ENCODE data around the gene RUNX2.
A peak's percentile ranks its signal among the peaks of the same experiment; 100 is the strongest.

Gene RUNX2

GRCh38 chr6:45610832-45611231, 282.7 kb downstream of the RUNX2 start:
- DNase-seq, result no peak
- in situ Hi-C loops (cut with HindIII; ENCODE audit: low pct_ligation_motif_present, low pct_unique_long_range_greater_than_20kb, low sequenced_read_pairs), result no loop called here

GRCh38 chr6:45611491-45611890, 283.4 kb downstream of the RUNX2 start:
- in situ Hi-C loops (cut with HindIII; ENCODE audit: low pct_ligation_motif_present, low pct_unique_long_range_greater_than_20kb, low sequenced_read_pairs), result no loop called here
- DNase-seq, result no peak

- DNase-seq, result no peak
- in situ Hi-C loops (cut with HindIII; ENCODE audit: low pct_ligation_motif_present, low pct_unique_long_range_greater_than_20kb, low sequenced_read_pairs), result no loop called here
Observed at GRCh38 chr6:45613656-45614055, 285.5 kb downstream of the RUNX2 start.

GRCh38 chr6:45614488-45615285, 286.6 kb downstream of the RUNX2 start:
- no peak for DNase-seq
- in situ Hi-C loops (cut with HindIII; ENCODE audit: low pct_ligation_motif_present, low pct_unique_long_range_greater_than_20kb, low sequenced_read_pairs), result no loop called here

- no peak for DNase-seq
- in situ Hi-C loops (cut with HindIII; ENCODE audit: low pct_ligation_motif_present, low pct_unique_long_range_greater_than_20kb, low sequenced_read_pairs), result no loop called here
Observed at GRCh38 chr6:45616209-45616608, 288.1 kb downstream of the RUNX2 start.

GRCh38 chr6:45617441-45617840, 289.3 kb downstream of the RUNX2 start:
- in situ Hi-C loops (cut with HindIII; ENCODE audit: low pct_ligation_motif_present, low pct_unique_long_range_greater_than_20kb, low sequenced_read_pairs), result no loop called here
- no peak for DNase-seq

GRCh38 chr6:45618259-45618658, 290.1 kb downstream of the RUNX2 start:
- no peak for DNase-seq
- in situ Hi-C loops (cut with HindIII; ENCODE audit: low pct_ligation_motif_present, low pct_unique_long_range_greater_than_20kb, low sequenced_read_pairs), result no loop called here

GRCh38 chr6:45619211-45619760, 291.2 kb downstream of the RUNX2 start:
- in situ Hi-C loops (cut with HindIII; ENCODE audit: low pct_ligation_motif_present, low pct_unique_long_range_greater_than_20kb, low sequenced_read_pairs), result no loop called here
- DNase-seq, result no peak

GRCh38 chr6:45619994-45620471, 291.9 kb downstream of the RUNX2 start:
- in situ Hi-C loops (cut with HindIII; ENCODE audit: low pct_ligation_motif_present, low pct_unique_long_range_greater_than_20kb, low sequenced_read_pairs), result no loop called here
- no peak for DNase-seq

GRCh38 chr6:45624228-45624627, 296.1 kb downstream of the RUNX2 start:
- in situ Hi-C loops (cut with HindIII; ENCODE audit: low pct_ligation_motif_present, low pct_unique_long_range_greater_than_20kb, low sequenced_read_pairs), result no loop called here
- no peak for DNase-seq

GRCh38 chr6:45625191-45625664, 297.1 kb downstream of the RUNX2 start:
- peak; percentile 15 for DNase-seq
- in situ Hi-C loops (cut with HindIII; ENCODE audit: low pct_ligation_motif_present, low pct_unique_long_range_greater_than_20kb, low sequenced_read_pairs), result no loop called here

GRCh38 chr6:45626087-45626891, 298.2 kb downstream of the RUNX2 start:
- in situ Hi-C loops (cut with HindIII; ENCODE audit: low pct_ligation_motif_present, low pct_unique_long_range_greater_than_20kb, low sequenced_read_pairs), result no loop called here
- no peak for DNase-seq

GRCh38 chr6:45630314-45630713, 302.2 kb downstream of the RUNX2 start:
- DNase-seq, result no peak
- in situ Hi-C loops (cut with HindIII; ENCODE audit: low pct_ligation_motif_present, low pct_unique_long_range_greater_than_20kb, low sequenced_read_pairs), result no loop called here

- DNase-seq, result no peak
- in situ Hi-C loops (cut with HindIII; ENCODE audit: low pct_ligation_motif_present, low pct_unique_long_range_greater_than_20kb, low sequenced_read_pairs), result no loop called here
Observed at GRCh38 chr6:45630801-45631200, 302.7 kb downstream of the RUNX2 start.

- DNase-seq, result no peak
- in situ Hi-C loops (cut with HindIII; ENCODE audit: low pct_ligation_motif_present, low pct_unique_long_range_greater_than_20kb, low sequenced_read_pairs), result no loop called here
Observed at GRCh38 chr6:45631396-45631795, 303.3 kb downstream of the RUNX2 start.

- in situ Hi-C loops (cut with HindIII; ENCODE audit: low pct_ligation_motif_present, low pct_unique_long_range_greater_than_20kb, low sequenced_read_pairs), result no loop called here
- DNase-seq, result no peak
Observed at GRCh38 chr6:45633272-45633908, 305.3 kb downstream of the RUNX2 start.

- in situ Hi-C loops (cut with HindIII; ENCODE audit: low pct_ligation_motif_present, low pct_unique_long_range_greater_than_20kb, low sequenced_read_pairs), result no loop called here
Observed at GRCh38 chr6:45634231-45634630, 306.1 kb downstream of the RUNX2 start.

GRCh38 chr6:45635284-45635867, 307.2 kb downstream of the RUNX2 start:
- in situ Hi-C loops (cut with HindIII; ENCODE audit: low pct_ligation_motif_present, low pct_unique_long_range_greater_than_20kb, low sequenced_read_pairs), result no loop called here
- DNase-seq, result no peak

More at GRCh38 chr6:45634231-45634630, 306.1 kb downstream of the RUNX2 start:
- DNase-seq, result no peak
